DMS79 (cell line): Measurements from ENCODE around the gene RBM25.
"Not testable (repeated sequence)": the region's sequence is repeated elsewhere in the genome, so short reads cannot be mapped to it uniquely, and the experiment has no call there.

Experiments
- DNase-seq: peaks from one replicate; lab custom pipeline; 2025; lab: John Stamatoyannopoulos, UW

Gene RBM25

GRCh38 chr14:73058224-73058921, at the start of gene RBM25:
Gene RBM25 (plus strand): TSS chr14:73058534. CDS start chr14:73071642, 13,108 bp downstream.
- peak; percentile 100 for DNase-seq

GRCh38 chr14:73011189-73011588, 47.1 kb upstream of the RBM25 start:
- not testable (repeated sequence) for DNase-seq

GRCh38 chr14:73014105-73014504, 44.2 kb upstream of the RBM25 start:
- DNase-seq = no peak

GRCh38 chr14:73015552-73015951, 42.8 kb upstream of the RBM25 start:
- DNase-seq = not testable (repeated sequence)

- DNase-seq = not testable (repeated sequence)
Observed at GRCh38 chr14:73016011-73016410, 42.3 kb upstream of the RBM25 start.

- DNase-seq = no peak
Observed at GRCh38 chr14:73022051-73022450, 36.3 kb upstream of the RBM25 start.

- no peak for DNase-seq
Observed at GRCh38 chr14:73025544-73025943, 32.8 kb upstream of the RBM25 start.

GRCh38 chr14:73026243-73026844, 32.0 kb upstream of the RBM25 start:
- DNase-seq = no peak

GRCh38 chr14:73026845-73027542, 31.3 kb upstream of the RBM25 start, which contains the start of gene ZFYVE1:
Gene ZFYVE1 (minus strand): TSS chr14:73027106. CDS start chr14:73024508, 2,598 bp downstream.
- DNase-seq = peak; percentile 100

GRCh38 chr14:73027546-73027945, 30.8 kb upstream of the RBM25 start:
- no peak for DNase-seq

GRCh38 chr14:73027984-73028383, 30.4 kb upstream of the RBM25 start:
- DNase-seq = no peak

GRCh38 chr14:73036706-73037450, 21.5 kb upstream of the RBM25 start:
- DNase-seq = not testable (repeated sequence)

GRCh38 chr14:73047808-73048207, 10.5 kb upstream of the RBM25 start:
- DNase-seq = no peak

GRCh38 chr14:73049428-73049827, 8.9 kb upstream of the RBM25 start:
- no peak for DNase-seq

- no peak for DNase-seq
Observed at GRCh38 chr14:73055251-73055650, 3.1 kb upstream of the RBM25 start.

GRCh38 chr14:73057944-73058223, 450 bp upstream of the RBM25 start:
- DNase-seq = no peak

- DNase-seq = peak; percentile 45
Observed at GRCh38 chr14:73058922-73059673, 764 bp downstream of the RBM25 start.

GRCh38 chr14:73069585-73069984, 11.3 kb downstream of the RBM25 start:
- no peak for DNase-seq

GRCh38 chr14:73091044-73091443, 32.7 kb downstream of the RBM25 start:
- DNase-seq = no peak

- no peak for DNase-seq
Observed at GRCh38 chr14:73097421-73097820, 39.1 kb downstream of the RBM25 start.

GRCh38 chr14:73100334-73100733, 42.0 kb downstream of the RBM25 start:
- no peak for DNase-seq
